IPS-20b (cell line): ENCODE measurements around the gene CARMIL1.

Source experiments
- H3K27ac ChIP-seq: one replicate; pipeline ENCODE4 v1.5.1; 2013; ENCODE audit warnings: low read length
- H3K27me3 ChIP-seq: 2 replicates; pipeline ENCODE4 v1.6.1; 2013; ENCODE audit warnings: mild to moderate bottlenecking, low read length, inconsistent platforms; ENCODE audit not compliant: insufficient read depth
- H3K36me3 ChIP-seq: 2 replicates; pipeline ENCODE4 v1.6.1; 2013; ENCODE audit warnings: low read depth, mild to moderate bottlenecking, inconsistent platforms, low read length, moderate library complexity; ENCODE audit not compliant: insufficient read depth
- H3K4me1 ChIP-seq: 2 replicates; pipeline ENCODE4 v1.6.1; 2013; ENCODE audit warnings: mild to moderate bottlenecking, control low read depth, inconsistent platforms, low read length, moderate library complexity; ENCODE audit not compliant: insufficient read depth
- H3K4me3 ChIP-seq: 2 replicates; pipeline ENCODE4 v1.5.1; 2013; ENCODE audit warnings: mild to moderate bottlenecking, low read length, inconsistent platforms
- H3K9ac ChIP-seq: 2 replicates; pipeline ENCODE4 v1.6.1; 2013; ENCODE audit warnings: low read depth, mild to moderate bottlenecking, inconsistent platforms, low read length, moderate library complexity
- H3K9me3 ChIP-seq: 2 replicates; pipeline ENCODE4 v1.6.1; 2013; ENCODE audit warnings: mild to moderate bottlenecking, low read depth, low read length, inconsistent platforms; ENCODE audit not compliant: insufficient read depth

Gene CARMIL1

DNA sequence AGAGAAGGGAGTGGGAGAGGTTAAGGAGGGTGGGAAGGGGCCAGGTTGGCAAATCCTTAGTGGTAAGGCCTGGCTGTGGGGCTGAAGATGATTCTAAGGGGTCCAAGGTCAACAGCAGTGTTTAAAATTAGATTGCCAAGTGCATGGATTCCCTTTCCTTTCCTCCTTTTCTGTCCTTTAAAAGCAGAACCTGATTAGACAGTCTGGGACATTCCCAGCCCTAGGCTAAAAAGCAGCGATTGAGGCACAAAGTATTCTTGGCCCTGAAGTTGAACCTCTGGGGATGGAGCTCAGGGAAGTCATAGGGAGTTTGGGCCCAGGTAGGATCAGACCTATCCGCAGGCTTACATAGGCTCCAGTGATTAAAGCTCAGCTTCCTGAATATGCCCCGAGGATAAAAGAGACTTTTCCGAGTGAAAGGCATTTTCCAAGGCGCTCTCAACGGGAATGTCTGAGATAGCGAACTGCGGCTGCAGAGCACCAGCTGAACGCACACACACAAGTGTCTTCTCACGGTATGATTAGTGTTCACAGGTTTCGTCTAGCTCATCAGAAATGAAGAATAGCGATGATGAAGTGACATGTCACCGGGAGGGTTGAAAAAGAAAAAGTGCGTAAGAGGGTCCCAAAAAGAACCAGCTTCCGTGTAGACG, 787 bp upstream of the CARMIL1 start:
- H3K27ac ChIP-seq, result no peak overlapping the region

DNA sequence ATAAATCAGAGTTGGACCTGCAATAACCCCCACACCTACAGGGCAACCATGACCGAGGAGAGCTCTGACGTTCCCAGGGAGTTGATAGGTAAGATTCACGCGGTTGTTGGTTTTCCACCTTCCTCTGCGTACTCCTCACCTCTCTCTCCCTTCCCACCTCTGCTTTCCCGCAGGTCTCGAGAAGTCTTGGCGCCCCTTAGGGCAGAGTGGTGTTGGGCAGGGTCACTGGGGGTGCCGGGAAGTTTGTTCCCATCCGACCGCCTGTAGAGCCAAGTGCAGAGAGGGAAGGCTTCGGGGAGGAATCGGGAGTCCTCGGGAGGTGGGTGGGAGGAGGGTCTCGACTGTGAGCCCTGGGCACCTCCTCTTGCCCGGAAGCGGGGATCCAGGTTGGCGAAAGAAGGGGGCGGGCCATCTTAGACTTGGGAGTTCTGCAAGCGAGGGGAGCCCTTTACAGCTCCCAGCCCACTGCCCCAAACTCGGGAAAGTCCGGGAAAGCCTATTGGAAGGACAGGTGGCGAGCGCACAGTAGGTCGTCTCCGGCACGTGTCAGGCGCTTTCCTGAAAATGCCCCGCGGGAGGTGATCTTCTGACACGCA, 672 bp downstream of the CARMIL1 start:
- peak overlapping the region; percentile 4 for H3K27ac ChIP-seq
- H3K4me3 ChIP-seq, result peak overlapping the region; percentile 87
- peaks cover 16% of the 10 kb centered on the region; the same call in 1 of the 2 replicates for H3K4me1 ChIP-seq
- H3K36me3 ChIP-seq, result peaks cover under 1% of the 10 kb centered on the region; the same call in 1 of the 2 replicates
- H3K9me3 ChIP-seq, result no peaks in the 10 kb centered on the region
- H3K27me3 ChIP-seq, result no peaks in the 10 kb centered on the region; the same call in 1 of the 2 replicates
- H3K9ac ChIP-seq, result peak overlapping the region; percentile 78; the same call in 1 of the 2 replicates

More for the DNA sequence above, 787 bp upstream of the CARMIL1 start:
- Histone ChIP-seq H3K4me1 (peaks cover 16% of the 10 kb centered on the region; the same call in 1 of the 2 replicates), H3K9ac (peak overlapping the region; percentile 78), H3K9me3 (no peaks in the 10 kb centered on the region), H3K27me3 (no peaks in the 10 kb centered on the region; the same call in 1 of the 2 replicates), H3K4me3 (peak overlapping the region; percentile 87), H3K36me3 (no peaks in the 10 kb centered on the region)

DNA sequence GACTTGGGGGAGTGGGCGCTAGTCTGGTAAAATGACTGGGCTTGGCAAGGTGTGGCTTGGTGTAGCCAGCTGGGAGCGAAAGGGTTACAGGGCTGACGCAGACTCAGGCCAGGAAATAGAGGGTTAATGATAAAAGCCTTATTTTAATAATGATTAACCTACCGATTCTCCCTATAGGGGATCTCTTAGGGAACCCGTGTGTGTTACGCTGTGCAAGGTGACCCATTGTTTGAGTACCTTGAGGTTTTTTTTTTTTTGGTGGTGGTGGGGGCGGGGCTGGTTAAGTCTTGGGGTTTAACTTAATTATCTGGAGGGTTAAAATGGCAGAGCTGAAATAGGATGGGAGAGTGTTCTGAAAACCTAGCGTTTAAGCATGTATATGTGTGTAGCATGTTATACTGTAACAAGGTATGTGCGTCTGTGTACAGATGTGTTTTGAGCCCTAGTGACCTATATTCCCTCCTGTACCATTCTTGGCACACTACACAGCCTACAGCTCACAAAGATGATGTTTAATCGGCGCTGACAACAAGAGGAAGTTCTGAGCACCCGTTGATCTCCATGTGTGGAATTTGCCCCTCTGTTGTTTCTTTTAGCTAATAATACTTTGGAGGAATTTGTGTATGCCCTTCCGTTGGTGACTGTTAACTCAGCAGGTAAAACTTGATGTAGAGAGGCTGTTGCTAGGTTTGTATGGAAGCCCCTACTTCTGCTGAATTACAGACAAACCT, 1.3 kb downstream of the CARMIL1 start:
- H3K9me3 ChIP-seq, result no peaks in the 10 kb centered on the region
- H3K9ac ChIP-seq, result peak overlapping the region; percentile 78; the same call in 1 of the 2 replicates
- H3K36me3 ChIP-seq, result peaks cover 7% of the 10 kb centered on the region; the same call in 1 of the 2 replicates
- peak overlapping the region; percentile 87 for H3K4me3 ChIP-seq
- H3K27me3 ChIP-seq, result no peaks in the 10 kb centered on the region; the same call in 1 of the 2 replicates
- H3K27ac ChIP-seq, result peak overlapping the region; percentile 4
- H3K4me1 ChIP-seq, result peaks cover 16% of the 10 kb centered on the region; the same call in 1 of the 2 replicates

DNA sequence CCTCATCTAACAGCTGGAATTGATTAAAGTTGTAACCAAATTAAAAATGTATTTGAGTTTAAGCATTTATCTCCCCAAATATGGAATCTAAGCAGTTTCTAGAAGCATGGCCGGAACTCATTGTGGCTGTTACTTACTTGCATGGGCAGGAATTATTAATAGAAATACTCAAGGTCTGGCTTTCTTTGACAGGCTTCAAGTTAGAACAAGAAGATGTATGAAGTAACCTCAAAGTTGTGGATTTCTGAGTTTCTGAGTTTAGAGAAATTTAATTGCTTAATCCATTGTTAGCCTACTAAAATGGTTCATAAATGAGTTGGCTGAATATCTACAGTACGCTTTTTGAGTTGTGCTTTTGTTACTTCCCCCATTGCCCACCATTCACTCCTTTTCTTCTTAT, 7.7 kb downstream of the CARMIL1 start:
- H3K4me3 ChIP-seq, result no peak overlapping the region
- H3K9ac ChIP-seq, result no peak overlapping the region
- no peaks in the 10 kb centered on the region for H3K4me1 ChIP-seq
- H3K27ac ChIP-seq, result no peak overlapping the region
- H3K9me3 ChIP-seq, result no peaks in the 10 kb centered on the region
- H3K27me3 ChIP-seq, result no peaks in the 10 kb centered on the region
- H3K36me3 ChIP-seq, result peaks cover 18% of the 10 kb centered on the region; the same call in 1 of the 2 replicates

DNA sequence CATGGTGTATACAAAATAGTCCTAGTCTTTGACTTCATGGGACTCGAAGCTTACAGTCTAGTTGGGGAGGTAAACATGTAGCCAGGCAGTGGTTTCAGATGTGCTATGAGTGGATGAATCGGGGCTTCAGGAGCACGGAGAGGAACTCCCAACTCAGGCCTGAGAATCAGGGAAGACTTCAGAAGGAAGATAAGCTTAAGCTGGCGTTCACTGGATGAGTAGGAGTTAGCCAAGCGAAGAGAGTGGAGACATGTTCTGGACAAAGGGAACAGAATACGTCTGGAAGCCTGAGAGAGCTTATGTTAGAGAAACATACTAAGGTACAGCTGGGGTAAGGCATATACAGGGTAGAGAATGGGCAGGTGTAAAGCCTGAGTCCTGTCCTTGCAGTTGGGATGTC, 8.8 kb downstream of the CARMIL1 start:
- peaks cover 18% of the 10 kb centered on the region; the same call in 1 of the 2 replicates for H3K36me3 ChIP-seq
- no peak overlapping the region for H3K9ac ChIP-seq
- peaks cover 8% of the 10 kb centered on the region; the same call in 1 of the 2 replicates for H3K4me1 ChIP-seq
- H3K27ac ChIP-seq, result no peak overlapping the region
- no peaks in the 10 kb centered on the region for H3K27me3 ChIP-seq
- H3K4me3 ChIP-seq, result no peak overlapping the region
- no peaks in the 10 kb centered on the region for H3K9me3 ChIP-seq

DNA sequence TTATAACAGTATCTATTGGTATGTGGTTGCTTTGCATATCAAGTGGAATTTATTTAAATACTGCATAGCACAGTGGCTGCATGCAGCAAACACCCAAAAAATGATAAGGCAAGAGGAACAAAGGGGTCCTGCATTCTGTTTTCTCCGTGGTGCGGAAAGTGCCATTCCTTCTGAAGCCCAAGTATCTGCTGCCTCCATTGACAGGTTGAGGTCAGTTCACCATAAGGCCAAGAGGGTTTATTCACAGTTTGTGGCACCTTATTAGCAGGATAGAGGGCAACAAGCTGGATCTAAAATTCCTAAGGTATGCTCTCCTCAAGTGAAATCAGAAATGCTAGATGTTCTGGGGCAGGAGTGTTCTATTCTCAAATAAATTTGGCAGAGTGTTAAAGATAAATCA, 9.3 kb downstream of the CARMIL1 start:
- H3K4me3 ChIP-seq, result no peak overlapping the region
- H3K27me3 ChIP-seq, result no peaks in the 10 kb centered on the region
- H3K36me3 ChIP-seq, result peaks cover 18% of the 10 kb centered on the region; the same call in 1 of the 2 replicates
- no peak overlapping the region for H3K27ac ChIP-seq
- no peak overlapping the region for H3K9ac ChIP-seq
- peaks cover 8% of the 10 kb centered on the region; the same call in 1 of the 2 replicates for H3K4me1 ChIP-seq
- no peaks in the 10 kb centered on the region for H3K9me3 ChIP-seq

DNA sequence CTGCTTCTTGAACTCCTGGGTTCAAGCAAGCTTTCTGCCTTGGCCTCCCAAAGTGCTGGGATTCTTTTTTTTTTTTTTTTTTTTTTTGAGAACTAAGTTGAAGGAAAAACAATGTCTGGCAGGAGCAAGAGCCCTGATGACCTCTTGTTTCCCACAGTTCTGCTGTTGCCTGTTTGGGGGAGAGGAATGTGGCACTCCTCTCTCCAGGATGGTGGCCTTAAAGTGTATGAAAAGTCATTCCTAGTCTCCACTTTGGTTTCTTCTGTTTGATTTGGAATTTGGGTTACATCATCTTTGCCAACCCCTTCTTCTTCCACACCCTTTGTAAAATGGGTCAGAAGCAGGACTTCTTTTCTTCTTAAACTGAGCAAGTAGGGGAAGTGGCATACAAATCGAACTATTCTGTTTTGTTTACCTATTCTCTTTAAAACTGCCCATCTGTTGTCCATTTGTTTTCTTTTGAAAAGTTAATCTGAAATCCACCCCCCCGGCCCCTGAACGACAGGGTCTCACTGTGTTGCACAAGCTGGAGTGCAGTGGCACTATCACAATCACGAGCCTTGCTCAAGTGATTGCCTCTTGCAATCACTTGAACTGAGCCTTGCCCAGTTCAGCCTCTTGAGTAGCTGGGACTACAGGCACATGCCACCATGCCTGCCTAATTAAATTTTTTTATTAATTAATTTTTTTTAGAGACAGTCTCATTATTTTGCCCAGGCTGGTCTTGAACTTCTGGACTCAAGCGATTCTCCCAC, 11.3 kb downstream of the CARMIL1 start:
- Histone ChIP-seq H3K27ac (no peak overlapping the region), H3K4me1 (peaks cover 8% of the 10 kb centered on the region; the same call in 1 of the 2 replicates), H3K9ac (no peak overlapping the region), H3K4me3 (no peak overlapping the region), H3K27me3 (no peaks in the 10 kb centered on the region), H3K9me3 (no peaks in the 10 kb centered on the region), H3K36me3 (peaks cover 11% of the 10 kb centered on the region; the same call in 1 of the 2 replicates)

DNA sequence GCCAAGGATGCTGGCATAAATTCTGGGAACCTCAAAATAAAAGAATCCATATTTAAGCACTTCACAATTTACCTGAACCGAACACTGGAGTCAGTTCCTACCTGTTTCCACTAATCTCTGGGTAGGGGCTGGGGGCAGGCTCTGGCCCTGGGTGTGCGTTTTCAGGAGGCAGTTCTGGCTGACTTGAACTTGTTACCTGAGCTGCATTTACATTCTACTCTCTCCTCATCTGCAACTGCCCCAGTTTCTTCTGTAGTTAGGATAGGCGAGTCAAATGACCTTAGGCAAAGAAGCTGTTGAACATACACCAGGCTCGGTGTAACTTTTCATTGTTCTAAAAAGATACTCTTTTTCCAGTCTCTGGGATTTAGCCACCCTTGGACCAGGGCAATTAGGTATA, 13.2 kb downstream of the CARMIL1 start:
- Histone ChIP-seq H3K27ac (no peak overlapping the region), H3K4me3 (no peak overlapping the region), H3K36me3 (no peaks in the 10 kb centered on the region), H3K9me3 (no peaks in the 10 kb centered on the region), H3K4me1 (peaks cover 8% of the 10 kb centered on the region; the same call in 1 of the 2 replicates), H3K27me3 (no peaks in the 10 kb centered on the region), H3K9ac (no peak overlapping the region)

DNA sequence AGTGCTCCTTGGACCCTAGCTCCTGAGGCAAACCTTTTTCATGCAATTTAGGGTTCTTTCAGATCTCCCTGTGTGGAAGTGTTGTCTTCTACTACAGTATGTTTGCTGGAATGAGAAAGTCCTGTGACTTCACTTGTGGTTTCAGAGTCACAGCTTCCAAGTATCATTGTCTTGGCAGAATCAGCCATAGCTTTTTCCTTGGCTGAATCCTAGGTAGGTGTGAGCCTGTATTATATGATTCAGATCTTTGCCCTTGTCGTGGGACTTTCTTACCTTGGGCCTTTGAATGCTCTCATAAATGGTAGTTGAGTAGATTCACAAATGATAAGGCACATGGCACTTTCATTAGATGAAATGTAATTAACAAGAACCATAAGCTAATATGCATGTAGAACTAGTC, 16.5 kb downstream of the CARMIL1 start:
- Histone ChIP-seq H3K4me3 (no peak overlapping the region), H3K9me3 (no peaks in the 10 kb centered on the region), H3K27ac (no peak overlapping the region), H3K9ac (no peak overlapping the region), H3K27me3 (no peaks in the 10 kb centered on the region), H3K4me1 (peaks cover 8% of the 10 kb centered on the region; the same call in 1 of the 2 replicates), H3K36me3 (no peaks in the 10 kb centered on the region)

DNA sequence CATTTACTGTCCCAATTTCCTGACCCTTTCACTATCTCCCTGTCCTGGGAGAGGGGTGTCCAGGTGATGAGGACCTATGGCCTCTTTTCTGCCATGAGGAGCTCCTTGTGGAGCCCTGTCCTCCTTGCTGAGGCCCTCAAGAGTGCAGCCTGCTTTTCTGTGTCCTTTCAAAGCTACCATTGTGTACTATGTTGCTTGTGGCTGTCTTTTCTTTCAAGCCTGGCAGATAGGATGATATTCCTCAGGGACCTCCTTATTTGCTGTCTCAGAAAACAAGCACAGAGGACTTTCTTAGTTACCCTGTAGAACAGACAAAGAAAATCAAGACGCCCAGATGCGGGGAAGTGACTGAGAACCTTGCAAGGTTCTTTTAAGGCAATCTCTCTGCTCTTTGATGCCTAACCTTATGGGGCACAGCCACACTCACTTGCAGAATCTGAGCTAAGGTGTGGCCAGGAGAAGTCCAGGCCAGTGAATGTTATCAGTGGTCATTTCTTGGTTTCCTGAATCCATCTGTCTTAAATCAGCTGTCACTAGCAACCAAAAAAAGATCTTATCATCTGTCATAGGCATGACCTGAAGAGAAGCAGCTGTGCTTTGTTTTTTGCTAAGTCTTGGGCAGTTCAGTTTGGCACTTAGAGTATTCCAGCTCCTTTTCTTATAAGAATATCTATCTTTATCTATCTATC, 17.2 kb downstream of the CARMIL1 start:
- H3K9me3 ChIP-seq, result no peaks in the 10 kb centered on the region
- H3K4me3 ChIP-seq, result no peak overlapping the region
- no peak overlapping the region for H3K9ac ChIP-seq
- H3K27ac ChIP-seq, result no peak overlapping the region
- H3K36me3 ChIP-seq, result no peaks in the 10 kb centered on the region
- peaks cover 13% of the 10 kb centered on the region; the same call in 1 of the 2 replicates for H3K4me1 ChIP-seq
- no peaks in the 10 kb centered on the region for H3K27me3 ChIP-seq
